Activated T-cell treated with anti-CD3 and anti-CD28 coated beads, Interleukin-2, amount 50 U/mL, for 48 hours (primary cell): ENCODE results near the gene FIP1L1.

ENCODE experiments used
- DNase-seq, 2 experiments: peaks; one replicate each; pipeline ENCODE4 v3.0.0-alpha.2; 2020

FIP1L1 gene

GRCh38 chr4:53477636-53478035, 100.2 kb downstream of the FIP1L1 start:
- no peak for DNase-seq

- DNase-seq = peak in 1 of 2 experiments; percentile 17
Observed at GRCh38 chr4:53478671-53479456, 101.4 kb downstream of the FIP1L1 start.

GRCh38 chr4:53479736-53480525, 102.5 kb downstream of the FIP1L1 start:
- no peak for DNase-seq

DNA sequence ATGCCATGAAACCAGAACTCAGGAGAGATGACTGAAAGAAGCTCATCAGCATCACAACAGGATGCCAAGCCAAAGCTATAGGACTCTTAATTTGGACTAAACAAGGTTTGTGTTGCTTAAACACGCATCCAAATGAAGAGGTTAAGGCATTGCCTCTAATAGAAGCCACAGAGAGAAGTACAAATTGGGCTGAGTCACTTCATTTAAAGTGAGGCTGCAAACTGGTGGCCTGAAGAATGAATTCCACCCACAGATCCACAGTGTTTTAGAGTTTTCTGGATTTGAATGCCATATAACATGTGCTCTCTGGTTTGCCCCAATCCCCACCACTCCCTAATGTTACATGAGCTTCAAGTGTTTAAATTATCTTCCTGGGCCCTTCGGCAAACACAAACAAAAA, 103.5 kb downstream of the FIP1L1 start:
- no peak for DNase-seq

- DNase-seq = no peak
Observed at GRCh38 chr4:53481586-53481985, 104.1 kb downstream of the FIP1L1 start.

DNA sequence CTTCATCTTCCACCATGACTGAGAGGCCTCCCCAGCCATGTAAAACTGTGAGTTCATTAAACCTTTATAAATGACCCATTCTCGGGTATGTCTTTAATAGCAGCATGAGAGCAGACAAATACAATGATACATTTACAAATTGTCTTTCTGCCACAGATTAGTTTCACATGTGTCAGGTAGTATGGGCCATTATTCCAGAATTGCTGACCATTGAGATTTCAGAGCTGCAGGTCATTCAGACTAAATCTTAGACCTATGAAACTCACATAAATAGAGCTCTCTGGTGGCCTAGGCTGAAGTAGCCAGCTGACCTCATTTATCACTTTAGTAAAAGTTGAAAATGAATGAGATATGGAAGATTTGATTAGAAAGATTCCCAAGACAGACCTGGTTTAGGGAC, 105.8 kb downstream of the FIP1L1 start:
- DNase-seq = no peak

GRCh38 chr4:53484911-53485657, 107.6 kb downstream of the FIP1L1 start:
- no peak for DNase-seq

- no peak for DNase-seq
Observed at GRCh38 chr4:53485658-53486040, 108.2 kb downstream of the FIP1L1 start.

GRCh38 chr4:53487766-53488165, 110.3 kb downstream of the FIP1L1 start:
- no peak for DNase-seq

DNA sequence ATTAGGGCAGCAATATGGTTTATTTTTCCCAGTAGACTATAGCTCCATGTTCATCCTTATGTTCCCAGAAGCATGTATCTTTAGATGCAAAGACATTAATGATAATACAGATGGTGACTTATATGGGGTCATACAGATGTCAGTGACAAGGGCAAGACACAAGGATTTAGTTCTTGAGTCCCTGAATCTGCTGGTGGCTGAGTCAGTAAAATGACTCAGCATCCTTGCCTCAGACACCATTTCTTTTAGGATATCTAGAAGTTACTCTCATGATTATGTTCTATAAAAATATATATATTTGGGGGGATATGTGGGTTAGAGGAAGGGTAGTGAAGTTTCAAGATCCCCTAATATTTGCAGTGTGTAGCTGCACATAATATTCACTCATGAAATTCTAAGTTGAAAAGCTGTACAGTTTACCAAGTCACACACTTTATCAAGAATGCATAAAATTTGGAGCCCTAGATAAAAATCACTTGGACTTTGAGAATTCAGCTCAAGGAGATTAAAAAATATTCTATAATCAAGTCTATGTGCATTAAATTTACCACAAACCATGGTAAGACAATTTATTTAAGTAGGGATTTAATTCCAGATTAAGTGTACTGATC, 111.9 kb downstream of the FIP1L1 start:
- DNase-seq = no peak

- no peak for DNase-seq
Observed at GRCh38 chr4:53490161-53490956, 112.9 kb downstream of the FIP1L1 start.

DNA sequence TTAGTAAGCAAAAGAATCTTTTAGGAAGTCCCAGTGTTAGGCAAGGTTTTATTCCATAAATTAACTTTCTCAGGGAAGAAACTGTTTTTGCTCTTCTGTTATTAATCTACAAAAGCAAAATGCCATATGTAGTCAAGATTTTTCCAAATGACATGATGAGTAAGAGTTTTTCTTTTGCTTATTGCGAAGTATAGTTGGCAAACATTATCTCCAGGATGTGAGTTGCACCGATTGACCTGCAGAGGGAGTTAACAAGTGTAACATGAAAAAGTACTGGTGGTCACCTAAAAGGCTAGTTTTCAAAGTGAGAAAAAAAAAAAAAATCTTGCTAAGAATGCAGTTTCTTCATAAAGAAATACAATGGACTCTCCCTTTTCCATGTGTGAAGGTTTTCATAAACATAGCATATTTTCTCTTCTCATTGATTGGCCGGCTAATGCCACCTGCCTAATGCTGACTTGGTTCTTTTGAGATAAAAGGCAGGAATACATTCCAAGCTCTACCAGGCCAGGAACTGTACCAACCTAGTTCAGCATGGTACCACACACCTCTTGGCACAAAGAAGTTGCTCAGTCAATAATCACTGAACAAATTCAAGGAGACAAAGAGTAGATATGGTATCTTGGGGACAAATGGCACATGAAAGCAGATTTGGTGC, 113.7 kb downstream of the FIP1L1 start:
- DNase-seq = no peak

DNA sequence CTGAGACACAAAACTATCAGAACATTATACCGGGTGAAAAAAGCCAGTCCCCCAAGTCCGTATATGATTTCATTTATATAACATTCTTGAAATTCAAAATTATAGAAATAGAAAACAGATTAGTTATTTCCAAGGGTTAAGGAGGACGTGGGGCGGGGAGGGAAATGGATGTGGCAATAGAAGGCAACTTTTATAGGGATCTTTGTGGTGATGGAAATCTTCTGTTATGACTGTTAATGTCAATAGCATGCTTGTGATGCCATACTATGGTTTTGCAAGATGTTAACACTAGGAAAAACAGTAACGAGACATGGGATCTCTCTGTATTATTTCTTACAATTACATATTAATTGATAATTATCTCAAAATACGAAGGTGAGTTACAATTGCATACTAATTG, 117.4 kb downstream of the FIP1L1 start:
- DNase-seq = no peak

DNA sequence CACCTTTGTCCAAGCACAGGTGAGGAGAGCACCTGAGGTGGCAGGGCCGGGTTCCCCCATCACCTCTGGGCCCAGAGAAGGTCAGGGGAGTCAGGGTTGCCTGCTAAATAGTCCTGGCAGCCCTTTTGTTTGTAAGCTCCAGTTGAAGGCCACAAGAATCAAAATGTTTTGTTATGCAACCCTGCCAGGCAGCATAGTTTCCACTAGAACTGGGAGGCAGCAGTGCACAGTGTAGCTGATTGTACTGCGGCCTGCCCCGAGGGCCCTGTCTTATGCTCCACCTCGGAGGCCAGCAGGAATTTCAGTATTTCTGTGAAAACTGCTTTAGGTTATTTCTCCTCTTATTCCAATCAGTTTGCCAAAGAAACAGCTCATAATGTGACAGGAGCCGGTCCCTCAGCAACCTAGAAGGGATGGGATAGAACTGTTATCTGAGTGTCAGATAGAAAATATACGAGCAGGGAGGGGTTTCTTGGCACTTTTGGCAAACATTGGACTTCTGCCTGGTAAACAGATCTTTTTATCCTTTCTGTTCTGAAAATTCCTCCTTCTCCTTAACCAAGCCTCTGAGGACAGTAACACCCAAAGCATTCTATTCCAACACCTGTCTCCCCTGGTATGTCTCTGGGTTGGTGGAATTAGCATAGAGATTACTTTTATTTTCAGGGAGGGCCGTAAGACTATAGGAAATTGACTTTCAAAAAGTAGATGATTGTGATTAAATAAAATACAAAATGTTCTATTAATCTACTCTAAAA, 120.2 kb downstream of the FIP1L1 start:
- no peak for DNase-seq

DNA sequence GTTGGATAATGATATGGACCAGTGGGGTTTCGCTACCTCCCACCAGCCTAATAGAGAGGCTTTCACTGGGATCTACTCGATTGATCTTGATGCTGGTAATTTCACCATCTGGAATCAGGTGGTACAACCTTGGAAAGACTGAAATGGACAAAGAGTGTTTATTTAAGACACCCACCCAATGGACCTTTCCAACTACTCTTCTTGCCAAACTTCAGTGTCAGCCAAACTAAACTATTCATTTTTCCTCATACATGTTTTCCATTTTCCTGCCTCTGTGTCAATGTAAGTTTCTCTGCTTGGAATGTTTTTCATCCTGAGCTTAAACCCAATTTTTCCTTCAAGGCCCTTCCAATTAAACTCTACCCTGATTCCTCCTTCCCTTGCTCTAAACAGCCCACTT, 121.3 kb downstream of the FIP1L1 start:
- DNase-seq = no peak

GRCh38 chr4:53499791-53500190, 122.3 kb downstream of the FIP1L1 start:
- DNase-seq = no peak

DNA sequence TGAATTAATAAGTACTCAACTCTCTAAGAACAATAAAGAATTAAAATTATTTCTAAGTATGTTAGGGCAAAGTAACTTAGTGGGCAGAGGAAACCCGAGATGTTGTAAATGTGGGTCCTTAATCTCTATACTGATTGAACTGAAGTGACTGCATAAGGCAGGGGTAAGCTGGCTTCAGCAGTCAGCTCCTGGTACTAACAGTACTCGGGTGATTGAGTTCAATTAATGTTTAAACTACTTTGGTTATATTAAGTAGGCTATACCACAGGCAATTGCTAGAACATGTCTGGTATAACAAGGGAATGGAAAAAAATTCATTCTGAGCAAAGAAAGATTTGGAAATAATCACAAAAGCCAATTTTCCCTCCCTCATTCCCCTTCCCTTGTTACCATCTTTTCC, 123.1 kb downstream of the FIP1L1 start:
- no peak for DNase-seq

- DNase-seq = no peak
Observed at GRCh38 chr4:53501561-53501960, 124.1 kb downstream of the FIP1L1 start.

GRCh38 chr4:53502094-53502493, 124.7 kb downstream of the FIP1L1 start:
- no peak for DNase-seq

GRCh38 chr4:53505947-53506346, 128.5 kb downstream of the FIP1L1 start:
- DNase-seq = no peak

DNA sequence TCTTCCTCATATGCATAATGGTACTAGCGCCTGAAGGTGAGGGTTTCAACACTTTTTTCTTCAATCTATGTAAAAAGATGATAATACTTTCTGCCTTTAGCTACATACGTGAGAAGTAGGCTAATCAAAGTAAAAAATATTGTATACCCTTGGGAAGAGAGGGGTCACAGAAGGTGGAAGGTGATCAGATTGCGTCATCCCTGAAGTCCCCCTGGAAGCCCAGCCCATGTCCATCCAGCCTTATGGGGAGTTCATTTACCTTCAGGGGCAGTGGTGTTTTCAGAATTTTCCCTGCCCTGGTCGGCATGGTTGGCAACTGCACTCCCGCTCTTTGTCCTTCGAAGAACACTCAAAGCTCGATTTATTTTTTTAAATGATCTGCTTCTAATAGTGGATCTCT, 129.6 kb downstream of the FIP1L1 start:
- no peak for DNase-seq
